ENCODE data around the gene SIRT5.

GRCh38 chr6:13660273-13660672, 85.9 kb downstream of the SIRT5 start:
- no peak for TF ChIP-seq CTCF (IDR thresholded peaks at IDR 0.05; ENCODE audit: insufficient read depth, low read length)
- TF ChIP-seq SPI1 (IDR thresholded peaks at IDR 0.05; ENCODE audit: borderline replicate concordance, low read depth), result no peak
- no peak for TF ChIP-seq POLR2AphosphoS5 (IDR thresholded peaks at IDR 0.05; ENCODE audit: low read depth)
- TF ChIP-seq, protein P1, sequence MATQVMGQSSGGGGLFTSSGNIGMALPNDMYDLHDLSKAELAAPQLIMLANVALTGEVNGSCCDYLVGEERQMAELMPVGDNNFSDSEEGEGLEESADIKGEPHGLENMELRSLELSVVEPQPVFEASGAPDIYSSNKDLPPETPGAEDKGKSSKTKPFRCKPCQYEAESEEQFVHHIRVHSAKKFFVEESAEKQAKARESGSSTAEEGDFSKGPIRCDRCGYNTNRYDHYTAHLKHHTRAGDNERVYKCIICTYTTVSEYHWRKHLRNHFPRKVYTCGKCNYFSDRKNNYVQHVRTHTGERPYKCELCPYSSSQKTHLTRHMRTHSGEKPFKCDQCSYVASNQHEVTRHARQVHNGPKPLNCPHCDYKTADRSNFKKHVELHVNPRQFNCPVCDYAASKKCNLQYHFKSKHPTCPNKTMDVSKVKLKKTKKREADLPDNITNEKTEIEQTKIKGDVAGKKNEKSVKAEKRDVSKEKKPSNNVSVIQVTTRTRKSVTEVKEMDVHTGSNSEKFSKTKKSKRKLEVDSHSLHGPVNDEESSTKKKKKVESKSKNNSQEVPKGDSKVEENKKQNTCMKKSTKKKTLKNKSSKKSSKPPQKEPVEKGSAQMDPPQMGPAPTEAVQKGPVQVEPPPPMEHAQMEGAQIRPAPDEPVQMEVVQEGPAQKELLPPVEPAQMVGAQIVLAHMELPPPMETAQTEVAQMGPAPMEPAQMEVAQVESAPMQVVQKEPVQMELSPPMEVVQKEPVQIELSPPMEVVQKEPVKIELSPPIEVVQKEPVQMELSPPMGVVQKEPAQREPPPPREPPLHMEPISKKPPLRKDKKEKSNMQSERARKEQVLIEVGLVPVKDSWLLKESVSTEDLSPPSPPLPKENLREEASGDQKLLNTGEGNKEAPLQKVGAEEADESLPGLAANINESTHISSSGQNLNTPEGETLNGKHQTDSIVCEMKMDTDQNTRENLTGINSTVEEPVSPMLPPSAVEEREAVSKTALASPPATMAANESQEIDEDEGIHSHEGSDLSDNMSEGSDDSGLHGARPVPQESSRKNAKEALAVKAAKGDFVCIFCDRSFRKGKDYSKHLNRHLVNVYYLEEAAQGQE (IDR thresholded peaks at IDR 0.05; ENCODE audit: insufficient replicate concordance, low read depth), result no peak
- TF ChIP-seq GABPA (IDR thresholded peaks at IDR 0.05; ENCODE audit: low read depth), result no peak

Measured in HL-60 (cell line).